ENCODE data around the gene ARPC3.
"Not testable (repeated sequence)": the region's sequence is repeated elsewhere in the genome, so short reads cannot be mapped to it uniquely, and the experiment has no call there.

GRCh38 chr12:110429676-110430075, 20.5 kb downstream of the ARPC3 start:
- not testable (repeated sequence) for TF ChIP-seq CTCF, POLR2A (IDR thresholded peaks at IDR 0.05)

Measured in body of pancreas (tissue), 4 donors.